Uterus (tissue), 2 donors: ENCODE measurements around the gene LHCGR.

Source experiments
- CTCF ChIP-seq, 4 experiments: fragments of 200-600 bp in 2 of 4; fragments of 450-650 bp in 2 of 4; sonication (generic) in 2 of 4; IDR thresholded peaks; one replicate each; pipeline ENCODE4 v1.5.1; 2016 to 2019; ENCODE audit warnings: antibody characterized with exemption in 4 of 4, mild to moderate bottlenecking in 2 of 4, moderate library complexity in 1 of 4
- POLR2A ChIP-seq, 2 donors: fragments of 450-650 bp; IDR thresholded peaks; one replicate each; pipeline ENCODE4 v1.6.1; 2016; ENCODE audit warnings: antibody characterized with exemption in 2 of 2, mild to moderate bottlenecking in 1 of 2, moderate library complexity in 1 of 2

GRCh38 chr2:48738806-48739205, 16.7 kb downstream of the LHCGR start:
- TF ChIP-seq POLR2A (IDR thresholded peaks at IDR 0.05): no peak
- no peak for TF ChIP-seq CTCF (IDR thresholded peaks at IDR 0.05)
